IPS-NIHi7 (cell line): ENCODE data around the gene PLA1A.

ENCODE experiments used
- DNase-seq: peaks from one replicate; pipeline ENCODE4 v3.0.0; 2012; ENCODE audit warnings: mixed read lengths; ENCODE audit errors: extremely low spot score

PLA1A gene

DNA sequence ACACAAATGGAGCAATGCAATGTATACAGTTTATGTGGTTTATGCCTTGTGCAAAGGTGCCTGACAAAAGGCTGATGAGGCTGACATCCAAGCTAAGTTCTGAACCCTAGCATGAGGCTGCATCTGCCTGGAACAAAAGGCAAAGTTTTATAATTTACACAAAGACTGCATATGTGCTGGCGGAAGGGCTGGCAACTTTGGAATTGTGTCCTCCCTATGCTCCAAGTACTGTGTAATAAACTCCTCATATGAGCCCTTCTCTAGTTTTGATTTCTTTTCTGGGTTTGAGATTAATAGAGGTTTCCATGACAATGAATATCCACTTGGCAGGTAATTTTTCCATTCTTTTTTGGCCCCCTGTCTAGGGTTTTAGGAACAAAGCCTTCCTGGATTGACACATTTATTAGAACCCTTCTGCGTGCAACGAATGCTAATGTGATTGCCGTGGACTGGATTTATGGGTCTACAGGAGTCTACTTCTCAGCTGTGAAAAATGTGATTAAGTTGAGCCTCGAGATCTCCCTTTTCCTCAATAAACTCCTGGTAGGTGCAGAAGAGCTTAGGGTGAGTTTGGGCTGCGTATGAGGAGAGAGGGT is 10.8 kb downstream of the PLA1A start:
- no peak for DNase-seq

- no peak for DNase-seq
Observed at GRCh38 chr3:119609301-119609700, 11.6 kb downstream of the PLA1A start.

DNA sequence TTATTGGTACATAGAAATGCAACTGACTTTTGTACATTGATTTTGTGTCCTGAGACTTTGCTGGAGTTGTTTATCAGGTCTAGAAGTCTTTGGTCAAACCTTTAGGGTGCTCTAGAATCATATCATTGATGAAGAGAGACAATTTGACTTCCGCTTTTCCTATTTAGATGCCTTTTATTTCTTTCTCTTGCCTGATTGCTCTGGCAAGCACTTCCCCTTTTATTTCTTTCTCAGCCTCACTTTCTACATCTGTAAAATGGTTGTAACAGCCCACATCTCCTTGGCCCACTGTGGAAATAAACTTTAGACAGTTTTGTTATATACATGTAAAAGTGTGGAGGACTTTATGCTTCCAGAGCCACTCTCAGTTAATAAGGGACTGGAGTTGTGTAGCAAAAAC is 14.0 kb downstream of the PLA1A start:
- DNase-seq = no peak

DNA sequence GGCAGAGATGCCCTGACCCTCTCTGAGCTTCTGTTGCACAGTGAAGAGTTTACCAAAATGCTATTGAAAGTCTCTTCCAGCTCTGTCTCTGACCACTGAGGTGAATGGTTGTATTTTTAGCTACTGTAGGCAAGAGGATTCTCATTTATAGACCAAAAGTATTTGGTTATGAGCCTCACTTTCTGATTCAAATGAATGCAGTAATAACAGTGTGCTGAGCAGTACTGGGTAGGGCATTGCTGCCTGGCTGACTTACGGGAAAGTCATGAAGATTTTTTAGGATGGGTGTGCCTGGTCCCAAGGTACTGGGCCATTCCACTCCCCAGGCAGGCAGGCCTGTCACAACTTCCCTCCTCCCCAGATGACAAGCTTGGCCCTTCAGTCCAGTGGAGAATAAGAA is 15.5 kb downstream of the PLA1A start:
- DNase-seq = no peak

GRCh38 chr3:119613872-119614271 is 16.2 kb downstream of the PLA1A start:
- no peak for DNase-seq

GRCh38 chr3:119616056-119616455 is 18.4 kb downstream of the PLA1A start:
- DNase-seq = no peak

DNA sequence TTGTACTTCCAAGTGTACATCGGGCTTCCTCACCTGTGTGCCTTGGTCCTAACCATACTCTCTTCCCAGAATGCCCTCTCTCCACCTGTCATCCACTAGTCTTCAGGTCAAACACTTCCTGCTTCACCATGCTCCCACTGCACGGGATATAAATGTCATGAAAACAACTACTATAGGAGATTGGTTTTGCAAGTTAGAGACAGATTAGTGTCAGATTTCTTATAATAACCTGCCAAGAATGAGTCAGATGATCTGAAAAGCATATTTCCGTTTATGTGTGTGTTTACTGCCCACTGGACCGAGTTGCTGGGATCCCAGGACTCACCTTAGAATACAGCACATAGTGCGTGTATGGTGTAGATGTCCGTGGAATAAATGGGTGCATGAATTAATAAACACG is 21.4 kb downstream of the PLA1A start:
- no peak for DNase-seq

GRCh38 chr3:119620899-119621298 is 23.2 kb downstream of the PLA1A start:
- DNase-seq = no peak

GRCh38 chr3:119624002-119624720 is 26.5 kb downstream of the PLA1A start:
- DNase-seq = no peak

- no peak for DNase-seq
Observed at GRCh38 chr3:119625451-119626153, 27.9 kb downstream of the PLA1A start.

- DNase-seq = no peak
Observed at GRCh38 chr3:119626196-119626595, 28.5 kb downstream of the PLA1A start.

DNA sequence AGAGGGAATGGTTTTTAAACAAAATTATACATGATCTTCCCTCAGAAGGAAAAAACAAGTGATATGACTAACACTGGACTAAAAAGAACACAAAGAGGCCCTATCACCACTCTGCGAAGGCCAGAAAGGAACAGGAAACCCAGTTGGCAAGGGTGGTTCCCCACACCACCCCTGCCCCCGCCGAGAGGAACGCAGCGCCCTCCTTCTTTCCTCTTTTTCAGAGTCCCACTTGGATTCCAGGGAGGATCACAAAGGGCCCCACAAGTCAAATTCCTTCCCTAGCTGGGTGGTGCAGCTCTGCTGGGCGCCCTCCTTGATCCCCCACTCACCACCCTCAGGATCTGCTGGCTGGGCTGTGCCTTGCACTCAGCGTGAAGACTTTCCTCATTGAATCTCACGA is 29.8 kb downstream of the PLA1A start:
- peak; percentile 32 for DNase-seq

DNA sequence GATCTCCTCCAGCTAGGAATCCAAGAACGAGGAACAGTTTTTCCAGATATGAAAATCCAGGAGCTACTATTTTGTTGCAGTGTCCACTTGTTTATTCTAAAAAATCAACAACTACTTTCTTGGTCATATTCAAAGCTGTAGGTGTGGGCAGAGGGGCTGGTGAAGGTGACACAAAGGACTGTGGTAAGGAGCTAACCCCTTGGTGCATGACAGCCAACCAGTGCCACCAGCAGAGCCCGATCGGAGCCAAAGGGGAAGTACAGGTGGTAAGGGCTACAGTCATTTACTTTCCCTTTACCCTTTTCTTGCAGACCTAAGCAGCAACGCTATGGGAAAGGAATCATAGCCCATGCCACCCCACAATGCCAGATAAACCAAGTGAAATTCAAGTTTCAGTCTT is 30.7 kb downstream of the PLA1A start:
- DNase-seq = no peak

DNA sequence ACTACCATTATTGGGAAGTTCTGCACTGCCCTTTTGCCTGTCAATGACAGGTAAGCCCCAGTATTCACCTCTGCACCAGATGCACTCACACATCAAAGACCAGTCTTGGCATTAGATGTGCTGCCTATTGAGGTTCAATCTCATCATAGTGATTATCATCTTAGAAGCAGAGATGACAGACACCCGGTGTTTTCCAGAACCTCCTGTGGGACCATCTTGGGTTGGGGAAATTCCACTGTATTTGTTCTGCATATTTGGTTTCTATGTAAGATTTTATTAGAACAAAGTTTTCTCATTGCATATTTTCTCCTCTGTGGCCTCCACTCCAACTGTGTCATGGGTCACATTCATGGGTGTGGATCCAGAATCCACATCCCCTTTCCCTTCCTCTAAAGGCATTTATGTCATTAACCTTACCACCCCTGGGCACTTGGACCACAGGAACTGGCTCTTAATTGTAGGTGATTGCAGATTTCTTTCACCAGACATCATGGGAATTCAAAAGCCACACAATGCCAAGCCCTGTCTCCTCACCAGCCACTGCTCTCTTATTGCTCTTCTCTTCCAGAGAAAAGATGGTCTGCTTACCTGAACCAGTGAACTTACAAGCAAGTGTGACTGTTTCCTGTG is 31.2 kb downstream of the PLA1A start:
- DNase-seq = no peak

- no peak for DNase-seq
Observed at GRCh38 chr3:119630128-119630879, 32.6 kb downstream of the PLA1A start.

GRCh38 chr3:119630880-119631329 is 33.2 kb downstream of the PLA1A start:
- no peak for DNase-seq

- DNase-seq = no peak
Observed at GRCh38 chr3:119631516-119631915, 33.8 kb downstream of the PLA1A start.

- no peak for DNase-seq
Observed at GRCh38 chr3:119632216-119632615, 34.5 kb downstream of the PLA1A start.

GRCh38 chr3:119632829-119633228 is 35.1 kb downstream of the PLA1A start:
- no peak for DNase-seq

- DNase-seq = no peak
Observed at GRCh38 chr3:119635719-119636118, 38.0 kb downstream of the PLA1A start.

DNA sequence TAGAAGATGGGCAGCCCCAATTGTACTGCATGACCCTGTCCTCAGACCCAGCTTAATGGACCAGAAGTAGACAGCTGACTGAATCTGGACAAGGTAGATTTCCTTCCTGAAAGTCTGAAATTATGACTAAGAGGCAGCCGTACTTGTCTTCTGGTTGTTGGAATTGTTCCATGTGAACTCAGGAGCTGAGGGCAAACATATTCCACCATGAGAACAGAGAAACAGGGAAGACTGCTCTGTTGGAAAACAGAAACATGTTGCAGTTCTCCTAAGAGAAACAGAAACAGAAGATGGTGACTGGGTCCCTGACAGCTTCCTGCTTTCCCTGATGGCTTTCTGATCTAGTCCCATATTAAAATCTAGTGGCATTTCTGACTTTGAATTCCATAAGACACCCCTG is 38.6 kb downstream of the PLA1A start:
- DNase-seq = no peak
